Breast epithelium (tissue), 3 donors: ENCODE measurements around the gene FFAR4.

Source experiments
- POLR2A ChIP-seq: fragments of 450-650 bp; IDR thresholded peaks from one replicate; pipeline ENCODE4 v1.6.1; 2016; ENCODE audit warnings: antibody characterized with exemption, mild to moderate bottlenecking, moderate library complexity
- POLR2AphosphoS5 ChIP-seq, 3 donors: sonication (generic); formaldehyde crosslinking; IDR thresholded peaks; one replicate each; pipeline ENCODE4 v1.6.1; 2017; ENCODE audit warnings: antibody characterized with exemption in 3 of 3
- TF ChIP-seq, protein P1 (sequence below), 3 donors: fragments of 450-650 bp; IDR thresholded peaks; one replicate each; pipeline ENCODE4 v1.5.1; 2016 to 2017; ENCODE audit warnings: antibody characterized with exemption in 3 of 3, mild to moderate bottlenecking in 3 of 3, moderate library complexity in 3 of 3

DNA sequence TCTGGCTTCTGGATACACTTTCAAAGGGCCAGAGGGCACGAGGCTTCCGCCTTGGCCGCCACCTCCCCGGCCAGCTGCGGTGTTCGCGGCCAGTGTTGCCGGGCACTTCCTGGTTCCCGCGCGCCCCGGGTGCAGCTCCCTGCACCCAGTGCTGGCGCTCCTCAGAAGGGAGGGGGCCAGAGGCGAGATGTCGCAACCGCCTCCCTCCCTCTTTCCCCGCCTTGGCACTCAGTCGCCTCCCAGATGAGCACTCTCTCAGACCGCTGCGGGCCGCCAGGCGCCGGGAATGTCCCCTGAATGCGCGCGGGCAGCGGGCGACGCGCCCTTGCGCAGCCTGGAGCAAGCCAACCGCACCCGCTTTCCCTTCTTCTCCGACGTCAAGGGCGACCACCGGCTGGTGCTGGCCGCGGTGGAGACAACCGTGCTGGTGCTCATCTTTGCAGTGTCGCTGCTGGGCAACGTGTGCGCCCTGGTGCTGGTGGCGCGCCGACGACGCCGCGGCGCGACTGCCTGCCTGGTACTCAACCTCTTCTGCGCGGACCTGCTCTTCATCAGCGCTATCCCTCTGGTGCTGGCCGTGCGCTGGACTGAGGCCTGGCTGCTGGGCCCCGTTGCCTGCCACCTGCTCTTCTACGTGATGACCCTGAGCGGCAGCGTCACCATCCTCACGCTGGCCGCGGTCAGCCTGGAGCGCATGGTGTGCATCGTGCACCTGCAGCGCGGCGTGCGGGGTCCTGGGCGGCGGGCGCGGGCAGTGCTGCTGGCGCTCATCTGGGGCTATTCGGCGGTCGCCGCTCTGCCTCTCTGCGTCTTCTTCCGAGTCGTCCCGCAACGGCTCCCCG lies at the start of gene FFAR4:
- TF ChIP-seq, protein P1, sequence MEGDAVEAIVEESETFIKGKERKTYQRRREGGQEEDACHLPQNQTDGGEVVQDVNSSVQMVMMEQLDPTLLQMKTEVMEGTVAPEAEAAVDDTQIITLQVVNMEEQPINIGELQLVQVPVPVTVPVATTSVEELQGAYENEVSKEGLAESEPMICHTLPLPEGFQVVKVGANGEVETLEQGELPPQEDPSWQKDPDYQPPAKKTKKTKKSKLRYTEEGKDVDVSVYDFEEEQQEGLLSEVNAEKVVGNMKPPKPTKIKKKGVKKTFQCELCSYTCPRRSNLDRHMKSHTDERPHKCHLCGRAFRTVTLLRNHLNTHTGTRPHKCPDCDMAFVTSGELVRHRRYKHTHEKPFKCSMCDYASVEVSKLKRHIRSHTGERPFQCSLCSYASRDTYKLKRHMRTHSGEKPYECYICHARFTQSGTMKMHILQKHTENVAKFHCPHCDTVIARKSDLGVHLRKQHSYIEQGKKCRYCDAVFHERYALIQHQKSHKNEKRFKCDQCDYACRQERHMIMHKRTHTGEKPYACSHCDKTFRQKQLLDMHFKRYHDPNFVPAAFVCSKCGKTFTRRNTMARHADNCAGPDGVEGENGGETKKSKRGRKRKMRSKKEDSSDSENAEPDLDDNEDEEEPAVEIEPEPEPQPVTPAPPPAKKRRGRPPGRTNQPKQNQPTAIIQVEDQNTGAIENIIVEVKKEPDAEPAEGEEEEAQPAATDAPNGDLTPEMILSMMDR (IDR thresholded peaks at IDR 0.05) = no peak
- TF ChIP-seq POLR2AphosphoS5 (IDR thresholded peaks at IDR 0.05) (no peak), POLR2A (no peak)
